OCI-LY3 (cell line): Measurements from ENCODE around the gene HCST.

Experiments used
- H2AFZ ChIP-seq: fragments of 200-600, 300-600 bp; shearing (Covaris generic); 2 replicates; pipeline ENCODE4 v1.6.0; 2014; ENCODE audit warnings: antibody characterized with exemption, low read depth, low read length
- H3K27ac ChIP-seq: fragments of 200-600, 300-600 bp; sonication (generic); 2 replicates; pipeline ENCODE4 v1.5.1; 2014; ENCODE audit warnings: mild to moderate bottlenecking, low read length, moderate library complexity, mixed read lengths
- H3K27me3 ChIP-seq: fragments of 200-600, 300-600 bp; sonication (generic); 2 replicates; pipeline ENCODE4 v1.6.1; 2014; ENCODE audit warnings: low read depth, low read length, mixed read lengths
- H3K36me3 ChIP-seq: fragments of 200-600, 300-600 bp; sonication (generic); replicated peaks from 2 replicates; pipeline ENCODE3; 2014; ENCODE audit warnings: low read depth, low read length, mixed read lengths
- H3K4me1 ChIP-seq: fragments of 300-600, 200-600 bp; sonication (generic); 2 replicates; pipeline ENCODE4 v1.6.1; 2014; ENCODE audit warnings: low read length, mixed read lengths
- H3K4me2 ChIP-seq: fragments of 200-600, 300-600 bp; sonication (generic); 2 replicates; pipeline ENCODE4 v1.6.1; 2014; ENCODE audit warnings: low read length, mixed read lengths
- H3K4me3 ChIP-seq: fragments of 300-600, 200-600 bp; sonication (generic); 2 replicates; pipeline ENCODE4 v1.5.1; 2014; ENCODE audit warnings: antibody characterized with exemption, mild to moderate bottlenecking, low read length, moderate library complexity
- H3K79me2 ChIP-seq: fragments of 300-600, 200-600 bp; shearing (Covaris generic); 2 replicates; pipeline ENCODE4 v1.6.1; 2014; ENCODE audit warnings: mild to moderate bottlenecking, low read length, mixed read lengths
- H3K9ac ChIP-seq: fragments of 300-600, 200-600 bp; shearing (Covaris generic); 2 replicates; pipeline ENCODE4 v1.6.0; 2014; ENCODE audit warnings: mild to moderate bottlenecking, low read length, moderate library complexity
- H3K9me3 ChIP-seq: fragments of 200-600, 300-600 bp; shearing (Covaris generic); 2 replicates; pipeline ENCODE4 v1.6.1; 2014; ENCODE audit warnings: low read length, mixed read lengths; ENCODE audit not compliant: insufficient read depth
- H4K20me1 ChIP-seq: fragments of 200-600, 300-600 bp; sonication (generic); 2 replicates; pipeline ENCODE4 v1.6.1; 2016; ENCODE audit warnings: low read length, mixed read lengths; ENCODE audit not compliant: insufficient read depth
- EZH2phosphoT487 ChIP-seq: fragments of 200-600 bp; shearing (Covaris generic); IDR thresholded peaks from 2 replicates; pipeline ENCODE4 v1.6.1; 2018; ENCODE audit warnings: antibody characterized with exemption, mixed run types, low read depth
- TF ChIP-seq, protein P1 (sequence below): fragments of 200-600, 300-600 bp; sonication (generic); IDR thresholded peaks from 2 replicates; pipeline ENCODE4 v1.5.1; 2014; ENCODE audit warnings: antibody characterized with exemption, low read length, low read depth

HCST gene

GRCh38 chr19:35945121-35945790 lies 42.9 kb downstream of the HCST start:
- Histone ChIP-seq H3K4me2 (no peak overlapping the region), H3K4me1 (no peaks in the 10 kb centered on the region), H3K36me3 (peaks cover 3% of the 10 kb centered on the region), H3K79me2 (no peaks in the 10 kb centered on the region), H3K4me3 (no peak overlapping the region), H3K27me3 (0 out of 2 replicates have a peak, but pooled peaks cover 5% of the 10 kb centered on the region), H2AFZ (no peak overlapping the region), H3K9me3 (no peaks in the 10 kb centered on the region), H4K20me1 (no peaks in the 10 kb centered on the region), H3K27ac (no peak overlapping the region), H3K9ac (no peak overlapping the region)
- TF ChIP-seq EZH2phosphoT487 = no peak
- TF ChIP-seq, protein P1, sequence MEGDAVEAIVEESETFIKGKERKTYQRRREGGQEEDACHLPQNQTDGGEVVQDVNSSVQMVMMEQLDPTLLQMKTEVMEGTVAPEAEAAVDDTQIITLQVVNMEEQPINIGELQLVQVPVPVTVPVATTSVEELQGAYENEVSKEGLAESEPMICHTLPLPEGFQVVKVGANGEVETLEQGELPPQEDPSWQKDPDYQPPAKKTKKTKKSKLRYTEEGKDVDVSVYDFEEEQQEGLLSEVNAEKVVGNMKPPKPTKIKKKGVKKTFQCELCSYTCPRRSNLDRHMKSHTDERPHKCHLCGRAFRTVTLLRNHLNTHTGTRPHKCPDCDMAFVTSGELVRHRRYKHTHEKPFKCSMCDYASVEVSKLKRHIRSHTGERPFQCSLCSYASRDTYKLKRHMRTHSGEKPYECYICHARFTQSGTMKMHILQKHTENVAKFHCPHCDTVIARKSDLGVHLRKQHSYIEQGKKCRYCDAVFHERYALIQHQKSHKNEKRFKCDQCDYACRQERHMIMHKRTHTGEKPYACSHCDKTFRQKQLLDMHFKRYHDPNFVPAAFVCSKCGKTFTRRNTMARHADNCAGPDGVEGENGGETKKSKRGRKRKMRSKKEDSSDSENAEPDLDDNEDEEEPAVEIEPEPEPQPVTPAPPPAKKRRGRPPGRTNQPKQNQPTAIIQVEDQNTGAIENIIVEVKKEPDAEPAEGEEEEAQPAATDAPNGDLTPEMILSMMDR = no peak

DNA sequence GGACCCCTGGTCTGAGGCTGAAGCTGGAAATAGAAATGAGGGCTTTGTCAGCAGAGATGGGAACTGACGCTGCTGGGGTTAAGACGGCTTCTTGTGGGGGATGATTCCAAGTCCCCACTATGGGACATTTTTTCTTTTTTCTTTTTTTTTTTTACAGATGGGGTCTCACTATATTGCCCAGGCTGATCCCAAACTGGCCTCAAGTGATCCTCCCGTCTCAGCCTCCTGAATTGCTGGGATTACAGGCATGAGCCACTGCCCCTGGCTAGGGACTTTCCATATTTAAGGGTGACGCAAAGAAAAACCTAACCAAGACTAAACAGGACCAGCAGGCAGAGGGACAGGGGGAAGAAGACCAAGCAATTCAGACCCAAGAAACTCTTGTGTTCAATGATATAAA lies 43.9 kb downstream of the HCST start:
- Histone ChIP-seq H2AFZ (no peak overlapping the region), H4K20me1 (no peaks in the 10 kb centered on the region), H3K9me3 (no peaks in the 10 kb centered on the region), H3K4me3 (no peak overlapping the region), H3K79me2 (no peaks in the 10 kb centered on the region), H3K4me1 (no peaks in the 10 kb centered on the region), H3K27me3 (0 out of 2 replicates have a peak, but pooled peaks cover 10% of the 10 kb centered on the region), H3K27ac (no peak overlapping the region), H3K36me3 (peaks cover 3% of the 10 kb centered on the region), H3K4me2 (no peak overlapping the region), H3K9ac (no peak overlapping the region)
- no peak for TF ChIP-seq EZH2phosphoT487
- TF ChIP-seq, protein P1 = no peak

DNA sequence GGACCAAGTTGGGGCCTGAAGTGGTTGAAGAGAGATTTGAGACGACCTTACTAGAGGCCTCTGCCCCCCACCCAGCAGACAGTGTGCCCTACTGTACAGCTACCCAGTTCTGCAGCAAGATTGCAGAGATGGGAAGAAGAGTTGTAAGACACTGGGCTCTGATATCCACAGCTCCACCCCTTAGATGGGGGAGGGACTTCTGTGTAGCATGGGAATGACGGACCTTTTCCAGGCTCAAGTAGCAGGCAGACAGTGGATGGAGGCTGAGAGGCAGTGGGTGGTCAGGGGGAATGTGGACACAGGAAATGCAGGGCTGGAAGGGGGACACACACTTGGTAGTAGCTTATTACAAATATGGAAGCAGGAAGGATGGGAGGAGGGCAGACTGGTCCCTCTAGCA lies 46.8 kb downstream of the HCST start:
- no peaks in the 10 kb centered on the region for H3K4me1 ChIP-seq
- no peaks in the 10 kb centered on the region for H3K36me3 ChIP-seq
- no peak overlapping the region for H3K4me3 ChIP-seq
- no peaks in the 10 kb centered on the region for H3K9me3 ChIP-seq
- H2AFZ ChIP-seq = no peak overlapping the region
- H3K27ac ChIP-seq = no peak overlapping the region
- H3K4me2 ChIP-seq = no peak overlapping the region
- no peak overlapping the region for H3K9ac ChIP-seq
- 0 out of 2 replicates have a peak, but pooled peaks cover 14% of the 10 kb centered on the region for H3K27me3 ChIP-seq
- no peaks in the 10 kb centered on the region for H3K79me2 ChIP-seq
- no peaks in the 10 kb centered on the region for H4K20me1 ChIP-seq
- TF ChIP-seq EZH2phosphoT487 = no peak
- TF ChIP-seq, protein P1 = no peak
